A204.1 (cell line): ENCODE results near the gene KCNQ2.

Source experiments
- FAIRE-seq: peaks from 2 replicates; lab custom pipeline; 2012; peaks lifted over from hg19 to GRCh38; lab: Jason Lieb, UNC

Gene KCNQ2

GRCh38 chr20:63403403-63404105 lies 68.9 kb downstream of the KCNQ2 start:
- no peak for FAIRE-seq

GRCh38 chr20:63402860-63403220 lies 69.6 kb downstream of the KCNQ2 start:
- FAIRE-seq: no peak

GRCh38 chr20:63402181-63402859 lies 70.1 kb downstream of the KCNQ2 start:
- no peak for FAIRE-seq

DNA sequence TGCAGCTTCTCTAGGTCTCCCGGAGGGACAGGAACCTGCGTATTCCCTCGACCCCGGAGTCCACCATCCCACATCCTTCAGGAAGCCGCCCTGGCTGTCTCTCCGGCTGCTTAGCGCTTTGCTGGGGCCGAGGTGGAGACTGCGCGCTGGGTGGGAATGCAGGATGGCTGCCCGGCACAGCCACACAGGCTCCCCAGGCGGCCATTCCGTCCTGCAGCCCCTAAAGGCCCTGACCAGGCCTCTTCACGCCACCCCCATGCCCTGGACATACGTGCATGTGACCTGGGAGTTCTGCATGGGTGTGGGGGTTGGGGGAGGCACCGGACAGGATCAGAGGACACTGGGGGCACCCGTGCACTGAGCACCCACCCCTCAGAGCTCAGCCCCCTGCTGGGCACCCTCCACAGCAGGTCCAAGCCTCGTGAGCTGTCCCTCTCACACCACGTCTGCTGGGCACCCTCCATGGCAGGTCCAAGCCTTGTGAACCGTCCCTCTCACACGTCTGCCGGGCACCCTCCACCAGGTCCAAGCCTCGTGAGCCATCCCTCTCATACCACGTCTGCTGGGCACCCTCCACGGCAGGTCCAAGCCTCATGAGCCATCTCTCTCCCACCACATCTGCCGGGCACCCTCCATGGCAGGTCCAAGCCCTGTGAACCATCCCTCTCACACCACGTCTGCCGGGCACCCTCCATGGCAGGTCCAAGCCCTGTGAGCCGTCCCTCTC lies 70.9 kb downstream of the KCNQ2 start:
- no peak for FAIRE-seq

DNA sequence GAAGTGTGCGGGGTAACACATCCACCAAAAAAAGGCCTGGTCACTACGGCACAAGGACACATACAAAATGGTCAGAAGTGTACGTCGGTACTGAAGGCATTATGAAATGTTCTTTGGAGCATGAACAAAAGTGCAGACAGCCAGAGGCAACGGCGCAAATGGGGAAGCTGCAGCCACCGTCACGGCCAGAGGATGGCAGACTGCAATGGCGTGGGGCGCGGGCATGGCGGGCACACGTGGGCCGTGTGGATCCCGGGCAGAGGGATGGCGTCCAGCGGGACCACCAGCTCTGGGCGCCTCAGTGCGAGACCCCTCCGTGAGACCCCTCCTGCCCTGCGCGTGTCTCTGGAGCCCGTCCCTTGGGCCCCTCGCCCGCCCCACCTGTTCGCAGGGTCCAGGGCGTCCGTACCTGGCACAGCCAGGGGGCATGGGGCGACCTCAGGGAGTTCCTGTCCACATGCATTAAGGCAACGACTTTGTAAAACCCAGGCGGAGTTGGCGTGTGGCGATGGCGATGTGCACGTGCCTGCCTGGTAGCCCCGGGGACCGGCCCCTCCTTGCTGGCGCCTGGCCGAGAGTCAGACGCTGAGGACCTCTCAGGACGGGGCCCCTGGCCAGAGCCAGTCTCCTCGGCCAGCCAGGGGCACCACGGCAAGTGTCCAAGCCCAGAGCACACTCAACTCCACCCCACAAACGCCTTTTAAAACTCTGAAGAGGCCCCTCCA lies 71.8 kb downstream of the KCNQ2 start:
- FAIRE-seq: no peak

GRCh38 chr20:63399596-63400375 lies 72.7 kb downstream of the KCNQ2 start:
- no peak for FAIRE-seq

GRCh38 chr20:63398744-63399514 lies 73.5 kb downstream of the KCNQ2 start:
- FAIRE-seq: no peak

DNA sequence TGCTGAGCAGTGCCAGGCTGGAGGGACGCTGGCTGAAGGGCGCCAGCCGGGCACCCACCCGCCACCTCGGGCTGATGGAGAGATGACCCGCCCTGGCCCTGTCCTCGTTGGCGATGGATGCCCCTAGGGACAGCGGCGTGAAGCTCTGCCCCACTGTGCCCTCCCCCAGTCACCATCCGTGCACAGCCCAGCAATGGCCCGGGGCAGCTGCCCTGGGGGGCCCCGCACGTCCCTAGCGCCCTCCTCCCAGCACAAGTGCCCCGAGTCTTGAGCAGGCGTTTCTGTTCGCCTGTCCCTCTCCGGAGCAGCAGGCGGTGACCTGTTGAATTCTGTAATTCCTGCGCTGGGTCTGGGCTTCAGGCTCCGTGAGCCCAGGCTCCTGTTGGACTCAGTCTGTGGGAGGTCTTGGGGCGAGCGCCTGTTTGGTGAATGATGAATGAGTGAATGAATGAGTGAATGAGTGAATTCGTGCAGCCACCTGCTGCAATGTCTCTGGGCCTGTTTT lies 74.5 kb downstream of the KCNQ2 start:
- FAIRE-seq: no peak

- FAIRE-seq: no peak
Measured at GRCh38 chr20:63397155-63397843, 75.2 kb downstream of the KCNQ2 start.

DNA sequence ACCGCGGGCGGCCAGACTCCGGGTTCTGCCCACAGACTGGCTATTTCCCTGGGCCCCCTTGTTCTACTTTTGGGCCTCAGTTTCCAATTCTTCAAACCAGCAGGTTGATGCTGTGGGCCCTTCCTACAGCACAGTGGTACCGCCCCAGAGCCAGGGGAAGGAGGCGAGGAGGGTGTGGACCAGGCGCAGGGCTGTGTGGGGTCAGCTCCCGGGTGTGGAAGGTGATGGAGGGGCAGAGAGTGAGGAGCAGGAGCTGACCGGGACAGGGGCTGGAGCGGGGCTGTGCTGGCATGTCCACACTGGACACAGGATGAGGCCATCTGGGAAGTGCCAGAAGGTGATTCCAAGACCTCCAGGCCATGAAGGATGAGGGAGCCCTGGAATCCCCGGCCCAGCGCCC lies 76.2 kb downstream of the KCNQ2 start:
- no peak for FAIRE-seq

DNA sequence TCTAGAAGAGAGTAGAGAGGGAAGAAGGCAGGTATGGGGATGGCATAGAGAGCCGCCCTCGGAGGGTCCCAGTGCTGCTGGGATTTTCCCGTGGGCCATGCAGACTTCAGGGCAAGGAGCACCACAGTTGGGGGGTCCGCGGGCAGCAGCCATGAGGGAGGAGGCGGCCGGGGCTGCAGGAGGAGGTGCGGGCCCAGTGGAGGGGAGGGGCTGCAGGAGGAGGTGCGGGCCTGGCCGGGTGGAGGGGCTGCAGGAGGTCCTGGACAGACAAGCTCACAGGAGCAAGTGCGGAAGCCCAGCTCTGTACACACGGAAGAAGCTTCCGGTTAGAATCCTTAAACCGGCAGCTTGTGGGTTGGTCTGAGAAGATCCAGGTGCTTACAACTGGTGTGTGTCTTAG lies 76.7 kb downstream of the KCNQ2 start:
- no peak for FAIRE-seq

GRCh38 chr20:63394920-63395455 lies 77.5 kb downstream of the KCNQ2 start:
- FAIRE-seq: no peak

GRCh38 chr20:63394069-63394919 lies 78.2 kb downstream of the KCNQ2 start:
- no peak for FAIRE-seq

GRCh38 chr20:63393566-63393965 lies 78.9 kb downstream of the KCNQ2 start:
- no peak for FAIRE-seq

- no peak for FAIRE-seq
Measured at GRCh38 chr20:63392465-63393365, 79.7 kb downstream of the KCNQ2 start.

GRCh38 chr20:63387917-63388316 lies 84.5 kb downstream of the KCNQ2 start:
- no peak for FAIRE-seq

DNA sequence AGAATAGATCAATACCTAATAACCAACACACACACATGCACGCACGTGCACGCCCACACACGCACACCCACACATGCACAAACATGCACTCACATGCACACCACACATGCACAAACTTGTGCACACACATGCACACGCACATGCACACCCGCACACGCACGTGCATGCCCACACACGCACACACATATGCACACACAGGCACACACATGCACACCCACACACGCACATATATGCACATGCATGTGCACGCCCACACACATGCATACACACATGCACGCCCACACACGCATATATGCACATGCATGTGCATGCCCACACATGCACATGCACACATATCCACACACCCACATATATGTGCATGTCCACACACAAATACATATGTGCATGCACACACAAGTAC lies 85.1 kb downstream of the KCNQ2 start:
- no peak for FAIRE-seq

GRCh38 chr20:63386491-63386890 lies 86.0 kb downstream of the KCNQ2 start:
- no peak for FAIRE-seq
